Choroid plexus epithelial cell (primary cell): ENCODE results near the gene ZNF560.
"Not testable (repeated sequence)": the region's sequence is repeated elsewhere in the genome, so short reads cannot be mapped to it uniquely, and the experiment has no call there.

ENCODE experiments used
- DNase-seq: peaks from one replicate; pipeline ENCODE4 v3.0.0-alpha.2; 2010; ENCODE audit warnings: low read depth
- H3K4me3 ChIP-seq: 2 replicates; pipeline ENCODE4 v1.5.1; 2011; ENCODE audit warnings: low read depth, mild to moderate bottlenecking, control low read depth, low read length, moderate library complexity
- TF ChIP-seq, protein P1 (sequence below): conservative IDR thresholded peaks from 2 replicates; pipeline ENCODE4 v1.5.1; 2011; ENCODE audit warnings: low read depth, mild to moderate bottlenecking, control low read depth, inconsistent platforms, low read length, moderate library complexity

ZNF560 gene

DNA sequence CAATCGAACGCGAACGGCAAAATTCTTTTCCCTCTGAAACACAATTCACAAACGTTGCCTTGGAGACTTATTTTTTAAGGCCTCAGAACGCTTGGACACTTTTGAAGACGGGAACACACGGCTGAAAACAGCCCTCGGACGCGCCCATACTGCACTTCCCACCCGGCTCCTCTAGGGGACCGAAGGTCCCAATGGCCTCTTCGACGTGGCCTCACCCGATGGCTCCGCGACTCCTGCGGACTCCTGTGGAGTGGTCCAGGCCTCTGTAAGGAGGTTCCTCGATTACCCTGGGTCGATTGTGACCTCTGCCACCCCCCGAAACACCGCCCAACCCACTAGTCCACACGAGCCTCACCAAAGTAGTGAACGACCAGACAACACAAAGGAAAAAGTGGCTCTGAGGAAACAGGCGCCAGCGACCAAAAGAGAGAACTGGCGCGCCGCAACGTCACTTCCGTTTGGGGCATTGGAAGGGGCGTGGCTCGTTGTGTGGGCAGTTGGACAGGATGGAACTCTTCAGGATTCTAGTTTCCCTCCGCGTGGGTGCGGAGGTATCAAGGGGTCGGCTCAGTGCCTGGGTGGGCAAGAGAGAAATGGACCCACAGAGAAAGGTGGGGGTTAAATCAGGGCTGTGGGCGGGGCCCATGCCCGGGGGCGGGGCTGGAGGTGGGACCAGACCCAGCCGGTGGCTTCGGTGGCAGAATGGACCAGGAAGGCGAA is at the start of gene ZNF560:
Gene ZNF560 (minus strand): TSS at position 434 of the 720 bp plus-strand sequence. CDS start 23,303 bp downstream, outside the sequence.
- TF ChIP-seq, protein P1, sequence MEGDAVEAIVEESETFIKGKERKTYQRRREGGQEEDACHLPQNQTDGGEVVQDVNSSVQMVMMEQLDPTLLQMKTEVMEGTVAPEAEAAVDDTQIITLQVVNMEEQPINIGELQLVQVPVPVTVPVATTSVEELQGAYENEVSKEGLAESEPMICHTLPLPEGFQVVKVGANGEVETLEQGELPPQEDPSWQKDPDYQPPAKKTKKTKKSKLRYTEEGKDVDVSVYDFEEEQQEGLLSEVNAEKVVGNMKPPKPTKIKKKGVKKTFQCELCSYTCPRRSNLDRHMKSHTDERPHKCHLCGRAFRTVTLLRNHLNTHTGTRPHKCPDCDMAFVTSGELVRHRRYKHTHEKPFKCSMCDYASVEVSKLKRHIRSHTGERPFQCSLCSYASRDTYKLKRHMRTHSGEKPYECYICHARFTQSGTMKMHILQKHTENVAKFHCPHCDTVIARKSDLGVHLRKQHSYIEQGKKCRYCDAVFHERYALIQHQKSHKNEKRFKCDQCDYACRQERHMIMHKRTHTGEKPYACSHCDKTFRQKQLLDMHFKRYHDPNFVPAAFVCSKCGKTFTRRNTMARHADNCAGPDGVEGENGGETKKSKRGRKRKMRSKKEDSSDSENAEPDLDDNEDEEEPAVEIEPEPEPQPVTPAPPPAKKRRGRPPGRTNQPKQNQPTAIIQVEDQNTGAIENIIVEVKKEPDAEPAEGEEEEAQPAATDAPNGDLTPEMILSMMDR, result peak; percentile 35
- peak within 1 kb of the TSS; percentile 8 for H3K4me3 ChIP-seq
- peak; percentile 13 for DNase-seq

DNA sequence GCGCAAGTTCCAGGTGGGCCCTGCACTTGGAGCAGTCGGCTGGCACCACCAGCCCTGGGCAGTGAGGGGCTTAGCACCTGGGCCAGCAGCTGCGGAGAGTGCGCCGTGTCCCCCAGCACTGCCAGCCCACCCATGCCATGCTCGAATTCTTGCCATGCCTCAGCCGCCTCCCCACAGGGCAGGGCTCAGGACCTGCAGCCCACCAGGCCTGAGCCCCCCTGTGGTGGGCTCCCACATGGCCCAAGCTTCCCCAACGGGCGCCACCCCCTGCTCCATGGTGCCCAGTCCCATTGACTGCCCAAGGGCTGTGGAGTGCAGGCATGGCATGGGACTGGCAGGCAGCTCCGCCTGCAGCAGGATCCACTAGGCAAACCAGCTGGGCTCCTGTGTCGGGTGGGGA is 49.5 kb upstream of the ZNF560 start:
- DNase-seq, result no peak
- H3K4me3 ChIP-seq, result no peak overlapping the region
- TF ChIP-seq, protein P1, result no peak

DNA sequence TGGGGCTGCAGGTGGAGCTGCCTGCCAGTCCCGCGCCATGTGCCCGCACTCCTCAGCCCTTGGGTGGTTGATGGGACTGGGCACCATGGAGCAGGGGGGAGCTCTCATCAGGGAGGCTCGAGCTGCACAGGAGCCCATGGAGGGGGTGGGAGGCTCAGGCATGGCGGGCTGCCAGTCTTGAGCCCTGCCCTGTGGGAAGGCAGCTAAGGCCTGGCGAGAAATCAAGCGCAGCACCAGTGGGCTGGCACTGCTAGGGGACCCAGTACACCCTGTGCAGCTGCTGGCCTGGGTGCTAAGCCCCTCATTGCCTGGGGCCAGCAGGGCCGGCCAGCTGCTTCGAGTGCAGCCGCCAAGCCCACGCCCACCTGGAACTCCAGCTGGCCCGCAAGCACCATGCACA is 42.9 kb upstream of the ZNF560 start:
- not testable (repeated sequence) for H3K4me3 ChIP-seq, DNase-seq

DNA sequence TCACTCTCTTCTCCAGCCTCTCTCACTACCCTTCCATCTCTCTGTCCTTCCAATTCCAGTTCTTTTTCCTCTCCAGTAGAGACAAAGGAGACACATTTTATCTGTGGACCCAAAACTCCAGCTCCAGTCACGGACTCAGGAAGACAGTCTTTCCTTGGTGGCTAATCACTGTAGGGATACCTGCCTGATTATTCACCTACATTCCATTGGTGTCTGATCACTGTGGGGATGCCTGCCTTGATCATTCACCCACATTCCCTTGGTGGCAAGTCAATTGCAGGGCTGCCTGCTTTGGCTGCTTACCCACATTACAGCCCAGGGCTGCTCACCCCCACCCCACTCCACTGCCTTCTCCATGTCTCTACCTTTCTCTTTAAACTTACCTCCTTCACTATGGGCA is 41.5 kb upstream of the ZNF560 start:
- not testable (repeated sequence) for DNase-seq, H3K4me3 ChIP-seq

DNA sequence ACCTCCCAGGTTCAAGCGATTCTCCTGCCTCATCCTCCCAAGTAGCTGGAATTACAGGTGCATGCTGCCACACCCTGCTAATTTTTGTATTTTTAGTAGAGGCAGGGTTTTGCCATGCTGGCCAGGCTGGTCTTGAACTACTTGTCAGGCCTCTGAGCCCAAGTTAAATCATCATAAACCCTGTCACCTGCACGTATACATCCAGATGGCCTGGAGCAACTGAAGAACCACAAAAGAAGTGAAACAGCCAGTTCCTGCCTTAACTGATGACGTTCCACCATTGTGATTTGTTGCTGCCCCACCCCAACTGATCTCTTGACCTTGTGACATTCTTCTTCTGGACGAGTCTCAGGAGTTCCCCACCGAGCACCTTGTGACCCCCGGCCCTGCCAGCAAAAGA is 40.8 kb upstream of the ZNF560 start:
- H3K4me3 ChIP-seq, DNase-seq: not testable (repeated sequence)

DNA sequence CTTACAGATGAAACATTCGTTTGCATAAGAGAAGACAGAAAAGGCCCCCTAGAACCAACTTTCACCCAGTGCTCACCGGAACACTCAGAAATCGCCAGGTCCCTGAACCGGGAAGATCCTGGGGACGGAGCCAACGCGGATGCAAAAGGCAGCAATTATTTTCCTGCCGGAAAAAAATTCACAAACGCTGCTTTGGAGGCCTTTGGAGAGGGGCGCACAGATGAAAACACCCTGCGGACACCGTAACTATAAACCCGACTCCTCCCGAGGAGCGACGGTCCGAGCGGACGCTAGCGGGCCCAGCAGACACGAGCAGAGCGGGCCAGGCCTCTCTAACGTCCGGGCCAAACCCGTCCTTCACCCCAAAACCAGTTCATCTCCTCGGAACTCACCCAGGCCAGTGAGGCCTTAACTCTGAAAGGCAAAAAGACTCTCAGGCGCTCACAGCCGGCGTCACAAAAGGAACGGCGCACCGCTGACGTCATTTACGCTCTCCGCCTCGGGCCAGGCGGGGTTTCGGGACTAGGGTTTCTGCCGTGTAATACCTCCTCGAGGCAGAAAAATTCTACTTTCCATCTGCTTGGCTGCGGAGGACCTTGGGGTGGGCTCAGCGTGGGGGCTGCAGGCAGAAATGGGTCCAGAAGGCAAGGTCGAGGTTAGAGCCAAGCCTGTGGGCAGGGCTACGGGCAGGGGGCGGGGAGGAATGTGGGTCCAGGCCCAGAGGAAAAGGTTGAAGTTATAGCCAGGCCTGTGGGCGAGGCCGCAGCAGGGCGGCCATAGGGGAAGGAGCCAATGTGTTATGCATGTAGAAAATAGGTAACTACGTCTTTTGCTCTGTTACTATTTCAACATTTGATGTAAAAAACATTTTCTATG is 40.0 kb upstream of the ZNF560 start, which contains the start of gene ZNF426:
Gene ZNF426 (minus strand): TSS at position 463 of the 876 bp plus-strand sequence. CDS start 2,413 bp downstream, outside the sequence.
- H3K4me3 ChIP-seq, result peak within 1 kb of the TSS; percentile 77
- peak; percentile 94 for DNase-seq
- TF ChIP-seq, protein P1, result no peak

DNA sequence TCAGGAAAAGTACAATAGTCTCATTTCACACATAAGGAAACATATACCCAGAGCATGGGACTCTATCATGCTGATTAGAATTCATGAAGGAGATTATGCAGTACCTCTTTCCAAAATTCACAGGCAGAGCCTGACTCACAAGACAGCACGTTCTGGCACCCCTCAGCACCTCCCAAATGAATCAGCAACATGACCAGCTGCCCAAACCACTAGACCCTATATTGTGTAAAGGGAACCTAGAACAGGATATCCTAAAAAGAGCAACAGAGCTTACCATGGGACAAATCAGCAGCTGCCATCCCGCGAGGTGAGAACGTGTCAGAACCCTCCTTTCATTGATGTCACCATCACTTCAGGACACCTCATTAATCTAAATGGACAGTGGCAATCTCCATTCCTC is 37.5 kb upstream of the ZNF560 start:
- no peak for DNase-seq
- H3K4me3 ChIP-seq, result no peak overlapping the region
- TF ChIP-seq, protein P1, result no peak

DNA sequence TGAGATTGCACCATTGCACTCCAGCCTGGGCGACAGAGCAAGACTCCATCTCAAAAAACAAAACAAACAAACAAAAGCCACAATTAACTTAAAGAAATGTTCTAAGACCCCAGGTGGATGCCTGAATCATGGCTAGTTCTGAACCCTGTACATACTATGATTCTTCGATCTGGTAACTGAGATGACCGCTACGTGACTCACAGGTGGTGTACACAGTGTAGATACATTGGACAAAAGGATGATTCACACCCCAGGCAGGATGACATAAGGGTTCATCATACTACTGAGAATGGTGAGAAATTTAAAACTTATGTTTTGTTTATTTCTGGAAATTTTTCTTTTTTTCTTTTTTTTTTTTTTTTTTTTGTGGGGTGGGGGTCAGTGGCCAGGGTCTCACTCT is 33.5 kb upstream of the ZNF560 start:
- no peak for DNase-seq
- no peak overlapping the region for H3K4me3 ChIP-seq
- TF ChIP-seq, protein P1, result no peak
